Epidermal melanocyte (primary cell): ENCODE measurements around the gene DHRS1.
"Not testable (repeated sequence)": the region's sequence is repeated elsewhere in the genome, so short reads cannot be mapped to it uniquely, and the experiment has no call there.

Source experiments
- DNase-seq: peaks from one replicate; pipeline ENCODE4 v3.0.0; 2011; ENCODE audit warnings: low spot score; ENCODE audit not compliant: insufficient read length

The DHRS1 gene

DNA sequence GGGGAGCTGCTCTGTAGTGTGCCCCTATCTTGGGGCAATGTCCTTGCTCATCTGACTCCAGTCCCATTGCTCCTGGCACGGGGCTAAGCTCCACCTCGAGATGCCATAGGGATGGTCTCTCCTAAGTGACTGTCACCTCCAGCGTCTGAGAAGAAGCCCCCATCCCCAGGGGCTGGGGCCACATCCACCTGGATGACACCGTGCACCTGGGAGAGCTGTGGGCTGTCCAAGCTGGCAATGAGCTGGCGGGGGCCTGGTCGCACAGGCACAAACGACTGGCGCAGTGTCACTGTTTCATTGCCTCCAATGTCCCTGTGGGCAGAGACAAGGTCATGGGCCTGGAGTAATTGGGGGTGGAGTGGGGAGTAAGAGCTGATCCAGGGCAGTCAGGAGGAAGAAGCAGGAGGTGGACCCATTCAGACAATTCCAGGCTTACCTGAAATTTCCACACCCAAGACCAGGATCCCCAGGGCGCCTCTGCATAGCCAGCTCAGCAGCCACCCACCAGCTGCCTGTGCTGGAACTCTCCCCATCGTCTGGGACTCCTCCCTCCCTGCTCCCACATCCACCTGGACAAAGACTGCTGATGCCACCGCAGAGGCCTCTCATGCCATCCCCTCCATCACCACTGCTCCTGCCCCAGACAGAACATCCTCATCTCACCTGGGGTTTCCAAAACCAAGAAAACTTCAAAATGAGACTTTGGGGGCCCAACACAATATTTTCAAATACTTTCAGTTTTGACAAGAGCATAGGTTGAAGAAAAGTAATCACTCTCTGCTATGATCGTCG lies 50.2 kb downstream of the DHRS1 start:
- DNase-seq, result no peak

DNA sequence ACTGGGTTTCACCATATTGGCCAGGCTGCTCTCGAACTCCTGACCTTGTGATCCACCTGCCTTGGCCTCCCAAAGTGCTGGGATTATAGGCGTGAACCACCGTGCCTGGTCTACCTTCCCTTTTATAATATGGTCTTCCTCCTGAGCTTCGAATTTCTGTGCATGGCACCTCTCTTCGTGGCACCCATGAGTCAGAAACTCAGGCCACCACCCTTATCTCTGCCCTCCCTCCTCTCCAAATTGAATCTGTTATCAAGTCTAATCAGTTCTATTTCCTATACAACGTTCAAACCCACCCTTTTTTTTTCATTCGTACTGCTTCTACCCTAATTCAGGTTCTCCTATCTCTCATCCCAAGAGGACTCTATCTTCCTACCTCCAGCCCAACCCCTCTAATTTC lies 52.2 kb downstream of the DHRS1 start:
- no peak for DNase-seq

DNA sequence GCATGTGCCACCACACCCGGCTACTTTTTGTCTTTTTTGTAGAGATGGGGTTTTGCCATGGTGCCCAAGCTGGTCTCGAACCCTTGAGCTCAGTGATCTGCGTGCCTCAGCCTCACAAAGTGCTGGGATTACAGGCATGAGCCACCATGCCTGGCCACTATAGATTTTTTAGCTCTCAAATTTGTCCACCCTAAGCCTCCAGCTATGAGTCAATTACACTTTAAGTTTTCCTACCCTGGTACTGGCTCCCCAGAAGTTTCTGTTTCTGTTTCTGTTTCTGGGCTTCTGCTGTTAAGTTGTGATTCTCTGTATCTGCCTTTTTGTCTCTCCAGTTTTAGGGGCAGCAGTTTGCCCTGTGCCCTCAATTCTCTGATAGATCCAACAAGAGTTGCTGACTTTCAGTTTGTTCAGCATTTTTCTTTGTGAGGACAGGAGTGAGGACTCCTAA lies 52.8 kb downstream of the DHRS1 start:
- DNase-seq, result no peak

DNA sequence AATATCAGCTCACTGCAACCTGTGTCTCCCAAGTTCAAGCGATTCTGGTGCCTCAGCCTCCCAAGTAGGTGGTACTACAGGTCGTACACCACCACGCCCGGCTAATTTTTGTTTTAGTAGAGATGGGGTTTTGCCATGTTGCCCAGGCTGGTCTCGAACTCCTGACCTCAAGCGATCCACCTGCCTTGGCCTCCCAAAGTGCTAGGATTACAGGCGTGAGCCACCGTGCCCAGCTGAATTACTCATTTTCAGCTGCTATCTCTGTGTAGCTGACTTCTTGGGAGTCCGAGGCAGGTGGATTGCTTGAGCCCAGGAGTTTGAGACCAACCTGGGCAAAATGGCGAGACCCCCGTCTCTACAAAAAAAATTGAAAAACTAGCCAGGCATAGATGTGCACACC lies 54.2 kb downstream of the DHRS1 start:
- not testable (repeated sequence) for DNase-seq

DNA sequence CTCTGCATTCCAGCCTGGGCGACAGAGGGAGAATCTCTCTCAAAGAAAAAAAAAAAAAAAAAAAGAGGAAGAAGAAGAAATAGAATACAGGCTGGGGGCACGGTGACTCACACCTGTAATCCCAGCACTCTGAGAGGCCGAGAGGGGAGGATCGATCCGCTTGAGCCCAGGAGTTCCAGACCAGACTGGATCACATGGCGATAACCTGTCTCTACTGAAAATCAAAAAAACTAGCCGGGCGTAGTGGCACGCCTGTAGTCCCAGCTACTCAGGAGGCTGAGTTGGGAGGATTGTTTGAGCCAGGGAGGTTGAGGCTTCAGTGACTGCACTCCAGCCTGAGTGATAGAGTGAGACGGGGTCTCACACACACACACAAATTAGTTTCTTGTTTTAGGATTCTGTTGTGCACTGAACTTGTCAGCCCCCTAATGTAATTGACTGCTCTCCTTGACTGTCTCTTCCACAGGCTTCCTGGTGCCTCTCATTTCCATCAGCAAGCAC lies 56.2 kb downstream of the DHRS1 start:
- DNase-seq, result no peak

DNA sequence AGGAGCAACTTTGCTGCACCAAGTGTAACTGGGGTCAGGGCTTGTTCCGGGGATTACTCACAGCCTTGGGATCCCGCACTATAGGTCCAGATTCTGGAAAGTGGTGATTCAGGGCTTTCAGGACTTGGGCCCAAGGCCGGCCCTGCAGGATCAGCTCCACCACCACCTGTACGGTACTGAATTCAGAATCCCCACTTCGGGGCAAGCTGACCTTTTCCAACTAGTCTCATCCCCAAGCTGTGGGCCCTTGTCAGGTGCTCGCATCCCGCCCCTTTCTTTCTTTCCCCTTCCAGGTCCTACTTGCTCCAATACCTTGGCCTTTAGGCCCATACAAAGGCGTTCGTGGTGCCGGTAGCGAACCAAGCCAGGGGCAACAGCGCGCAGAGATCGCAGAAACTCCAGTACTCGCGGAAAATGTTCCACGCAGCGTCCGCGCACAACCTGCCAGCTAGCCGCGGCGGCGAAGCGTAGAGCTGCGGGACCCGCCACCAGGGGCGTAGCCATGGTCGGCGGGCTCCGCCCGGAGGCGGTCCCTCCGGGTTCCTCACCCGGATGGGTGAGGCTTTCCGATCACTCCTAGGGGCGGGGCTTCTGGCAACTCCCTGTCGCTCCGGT lies 57.6 kb downstream of the DHRS1 start:
- peak; percentile 96 for DNase-seq
